T-helper 1 cell (primary cell): Measurements from ENCODE around the gene QRFP.
"Not testable (repeated sequence)": the region's sequence is repeated elsewhere in the genome, so short reads cannot be mapped to it uniquely, and the experiment has no call there.

Source experiments
- DNase-seq, 5 donors: peaks; one replicate each; pipeline ENCODE4 v3.0.0-alpha.2; 2012 to 2020

QRFP gene

GRCh38 chr9:130870491-130871381 is 25.9 kb downstream of the QRFP start:
- no peak for DNase-seq

- no peak for DNase-seq
Measured at GRCh38 chr9:130869250-130869649, 27.4 kb downstream of the QRFP start.

GRCh38 chr9:130868230-130868629 is 28.4 kb downstream of the QRFP start:
- DNase-seq = no peak

- DNase-seq = no peak
Measured at GRCh38 chr9:130867556-130867955, 29.1 kb downstream of the QRFP start.

- DNase-seq = peak in 3 of 5 donors; percentile 14 to 43 (median 41)
Measured at GRCh38 chr9:130866474-130866965, 30.1 kb downstream of the QRFP start.

- DNase-seq = no peak
Measured at GRCh38 chr9:130865921-130866320, 30.7 kb downstream of the QRFP start.

- DNase-seq = no peak
Measured at GRCh38 chr9:130864541-130864940, 32.1 kb downstream of the QRFP start.

- no peak for DNase-seq
Measured at GRCh38 chr9:130862747-130863146, 33.9 kb downstream of the QRFP start.

- no peak for DNase-seq
Measured at GRCh38 chr9:130862217-130862616, 34.4 kb downstream of the QRFP start.

GRCh38 chr9:130861372-130862180 is 35.0 kb downstream of the QRFP start:
- DNase-seq = no peak

GRCh38 chr9:130860458-130861316 is 35.9 kb downstream of the QRFP start:
- DNase-seq = no peak

- DNase-seq = no peak
Measured at GRCh38 chr9:130858739-130859705, 37.6 kb downstream of the QRFP start.

GRCh38 chr9:130857864-130858738 is 38.5 kb downstream of the QRFP start:
- DNase-seq = no peak

- no peak for DNase-seq
Measured at GRCh38 chr9:130856474-130856873, 40.1 kb downstream of the QRFP start.

- DNase-seq = no peak
Measured at GRCh38 chr9:130854835-130855234, 41.8 kb downstream of the QRFP start.

GRCh38 chr9:130854092-130854491 is 42.5 kb downstream of the QRFP start:
- DNase-seq = no peak

GRCh38 chr9:130852801-130853200 is 43.8 kb downstream of the QRFP start:
- DNase-seq = no peak

- no peak for DNase-seq
Measured at GRCh38 chr9:130849356-130849755, 47.3 kb downstream of the QRFP start.

- not testable (repeated sequence) for DNase-seq
Measured at GRCh38 chr9:130848514-130848913, 48.1 kb downstream of the QRFP start.
